SU-DHL-6 (cell line): ENCODE measurements around the gene TIGD1.

Experiments used
- H2AFZ ChIP-seq: fragments of 200-600 bp; sonication (generic); 2 replicates; pipeline ENCODE4 v1.6.1; 2014; ENCODE audit warnings: low read depth, mild to moderate bottlenecking, moderate library complexity, mixed read lengths, antibody characterized with exemption, low read length; ENCODE audit not compliant: severe bottlenecking
- H3F3A ChIP-seq: fragments of 200-600 bp; shearing (Covaris generic); 2 replicates; pipeline ENCODE4 v1.6.0; 2016; ENCODE audit warnings: antibody characterized with exemption, mild to moderate bottlenecking; ENCODE audit not compliant: insufficient read depth
- H3K27ac ChIP-seq: fragments of 200-600 bp; sonication (generic); 2 replicates; pipeline ENCODE4 v1.5.1; 2016; ENCODE audit warnings: low read depth, mild to moderate bottlenecking, low read length, moderate library complexity, mixed read lengths
- H3K27me3 ChIP-seq: fragments of 200-600 bp; sonication (generic), shearing (Covaris generic); 2 replicates; pipeline ENCODE4 v1.6.0; 2014; ENCODE audit warnings: mild to moderate bottlenecking, low read length
- H3K36me3 ChIP-seq: fragments of 200-600 bp; sonication (generic); 2 replicates; pipeline ENCODE4 v1.6.1; 2014; ENCODE audit warnings: mild to moderate bottlenecking, low read length, mixed read lengths
- H3K4me2 ChIP-seq: fragments of 300-600, 200-600 bp; shearing (Covaris generic), sonication (generic); 2 replicates; pipeline ENCODE4 v1.6.0; 2014; ENCODE audit warnings: low read length, low read depth, mild to moderate bottlenecking; ENCODE audit not compliant: poor library complexity, severe bottlenecking
- H3K4me3 ChIP-seq: fragments of 200-600 bp; sonication (generic); 2 replicates; pipeline ENCODE4 v1.5.1; 2014; ENCODE audit warnings: antibody characterized with exemption, low read length, mild to moderate bottlenecking, mixed read lengths; ENCODE audit not compliant: insufficient read depth, poor library complexity, severe bottlenecking
- H3K79me2 ChIP-seq: fragments of 200-600 bp; sonication (generic); 2 replicates; pipeline ENCODE4 v1.6.1; 2014; ENCODE audit warnings: mild to moderate bottlenecking, low read length, moderate library complexity; ENCODE audit not compliant: insufficient read depth
- H3K9ac ChIP-seq: fragments of 200-600 bp; sonication (generic); 2 replicates; pipeline ENCODE4 v1.7.0; 2014; ENCODE audit warnings: mild to moderate bottlenecking, low read length
- H3K9me2 ChIP-seq: fragments of 200-600 bp; sonication (generic); replicated peaks from 2 replicates; pipeline ENCODE4 v1.6.1; 2014; ENCODE audit warnings: low read length; ENCODE audit not compliant: insufficient read depth
- H3K9me3 ChIP-seq: fragments of 200-600 bp; sonication (generic); 2 replicates; pipeline ENCODE4 v1.6.1; 2014; ENCODE audit warnings: low read length, mixed read lengths; ENCODE audit not compliant: insufficient read depth
- H4K20me1 ChIP-seq: fragments of 200-600 bp; sonication (generic); 2 replicates; pipeline ENCODE4 v1.6.1; 2014; ENCODE audit warnings: low read depth, mild to moderate bottlenecking, antibody characterized with exemption, low read length, moderate library complexity, mixed read lengths
- EZH2phosphoT487 ChIP-seq: fragments of 200-600 bp; sonication (generic), shearing (Covaris generic); conservative IDR thresholded peaks from 2 replicates; pipeline ENCODE4 v1.6.1; 2018; ENCODE audit warnings: mild to moderate bottlenecking, antibody characterized with exemption, low read length, moderate library complexity, mixed read lengths
- TF ChIP-seq, protein P1 (sequence below): fragments of 200-600 bp; sonication (generic); IDR thresholded peaks from one replicate; pipeline ENCODE4 v1.5.1; 2017; ENCODE audit warnings: antibody characterized with exemption, mild to moderate bottlenecking, low read length, moderate library complexity; ENCODE audit not compliant: insufficient read depth, poor library complexity, severe bottlenecking

Gene TIGD1

DNA sequence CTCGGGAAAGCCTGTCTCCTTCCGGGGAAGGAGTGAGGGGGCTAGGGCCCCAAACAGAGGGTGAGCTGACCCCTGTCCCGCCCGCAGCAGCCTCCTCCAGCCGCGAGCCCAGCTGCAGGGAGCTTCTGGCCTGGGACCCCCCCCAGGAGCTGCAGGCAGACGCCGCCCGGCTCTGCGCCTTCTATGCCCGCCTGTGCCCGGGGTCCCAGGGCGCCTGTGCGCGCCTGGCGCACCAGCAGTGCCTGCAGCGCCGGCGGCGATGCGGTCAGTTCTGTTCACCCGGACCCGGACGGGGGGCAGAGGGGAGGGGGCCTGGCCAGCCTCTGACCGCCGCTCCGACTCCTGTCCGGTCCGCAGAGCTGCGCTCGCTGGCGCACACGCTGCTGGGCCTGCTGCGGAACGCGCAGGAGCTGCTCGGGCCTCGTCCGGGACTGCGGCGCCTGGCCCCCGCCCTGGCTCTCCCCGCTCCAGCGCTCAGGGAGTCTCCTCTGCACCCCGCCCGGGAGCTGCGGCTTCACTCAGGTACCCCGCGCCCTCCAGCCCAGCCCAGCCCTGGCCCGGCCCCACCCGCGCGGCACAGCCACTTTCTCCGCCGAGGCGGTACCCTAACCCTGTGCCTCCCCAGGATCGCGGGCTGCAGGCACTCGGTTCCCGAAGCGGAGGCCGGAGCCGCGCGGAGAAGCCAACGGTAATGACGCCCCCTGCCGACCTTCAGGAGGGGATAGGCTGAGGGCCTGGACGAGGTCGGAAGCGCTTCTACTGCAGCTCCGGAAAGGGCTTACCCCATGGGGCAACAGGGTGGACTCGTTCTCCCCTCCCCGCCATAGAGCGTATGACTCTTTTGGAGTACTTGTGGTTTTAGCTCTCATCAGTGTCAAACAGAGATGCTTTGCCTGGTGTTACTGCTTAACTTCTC lies 26.4 kb downstream of the TIGD1 start:
- no peaks in the 10 kb centered on the region for H3F3A ChIP-seq
- no peak overlapping the region for H2AFZ ChIP-seq
- H3K4me2 ChIP-seq, result peak overlapping the region; percentile 20
- no peaks in the 10 kb centered on the region for H3K79me2 ChIP-seq
- no peaks in the 10 kb centered on the region for H3K9me2 ChIP-seq
- H3K9me3 ChIP-seq, result no peaks in the 10 kb centered on the region
- H3K9ac ChIP-seq, result no peak overlapping the region
- no peaks in the 10 kb centered on the region for H4K20me1 ChIP-seq
- TF ChIP-seq EZH2phosphoT487, result no peak
- TF ChIP-seq, protein P1, sequence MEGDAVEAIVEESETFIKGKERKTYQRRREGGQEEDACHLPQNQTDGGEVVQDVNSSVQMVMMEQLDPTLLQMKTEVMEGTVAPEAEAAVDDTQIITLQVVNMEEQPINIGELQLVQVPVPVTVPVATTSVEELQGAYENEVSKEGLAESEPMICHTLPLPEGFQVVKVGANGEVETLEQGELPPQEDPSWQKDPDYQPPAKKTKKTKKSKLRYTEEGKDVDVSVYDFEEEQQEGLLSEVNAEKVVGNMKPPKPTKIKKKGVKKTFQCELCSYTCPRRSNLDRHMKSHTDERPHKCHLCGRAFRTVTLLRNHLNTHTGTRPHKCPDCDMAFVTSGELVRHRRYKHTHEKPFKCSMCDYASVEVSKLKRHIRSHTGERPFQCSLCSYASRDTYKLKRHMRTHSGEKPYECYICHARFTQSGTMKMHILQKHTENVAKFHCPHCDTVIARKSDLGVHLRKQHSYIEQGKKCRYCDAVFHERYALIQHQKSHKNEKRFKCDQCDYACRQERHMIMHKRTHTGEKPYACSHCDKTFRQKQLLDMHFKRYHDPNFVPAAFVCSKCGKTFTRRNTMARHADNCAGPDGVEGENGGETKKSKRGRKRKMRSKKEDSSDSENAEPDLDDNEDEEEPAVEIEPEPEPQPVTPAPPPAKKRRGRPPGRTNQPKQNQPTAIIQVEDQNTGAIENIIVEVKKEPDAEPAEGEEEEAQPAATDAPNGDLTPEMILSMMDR, result no peak
- H3K36me3 ChIP-seq, result no peaks in the 10 kb centered on the region
- no peak overlapping the region for H3K4me3 ChIP-seq
- no peaks in the 10 kb centered on the region for H3K27me3 ChIP-seq
- no peak overlapping the region for H3K27ac ChIP-seq

DNA sequence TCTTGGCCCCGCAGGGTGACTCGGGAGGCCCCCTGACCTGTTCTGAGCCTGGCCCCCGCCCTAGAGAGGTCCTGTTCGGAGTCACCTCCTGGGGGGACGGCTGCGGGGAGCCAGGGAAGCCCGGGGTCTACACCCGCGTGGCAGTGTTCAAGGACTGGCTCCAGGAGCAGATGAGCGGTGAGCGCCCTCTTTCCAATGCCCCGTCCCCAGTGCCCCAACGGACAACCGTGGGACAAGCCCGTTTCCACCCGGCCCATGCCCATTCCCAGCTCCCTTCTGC lies 27.0 kb downstream of the TIGD1 start:
- Histone ChIP-seq H3K4me2 (no peak overlapping the region), H3K9ac (no peak overlapping the region), H3F3A (no peaks in the 10 kb centered on the region), H2AFZ (no peak overlapping the region), H3K9me3 (no peaks in the 10 kb centered on the region), H3K27ac (no peak overlapping the region), H3K36me3 (no peaks in the 10 kb centered on the region), H4K20me1 (no peaks in the 10 kb centered on the region), H3K79me2 (no peaks in the 10 kb centered on the region), H3K9me2 (no peaks in the 10 kb centered on the region), H3K4me3 (no peak overlapping the region), H3K27me3 (no peaks in the 10 kb centered on the region)
- TF ChIP-seq EZH2phosphoT487, result no peak
- TF ChIP-seq, protein P1, result no peak

DNA sequence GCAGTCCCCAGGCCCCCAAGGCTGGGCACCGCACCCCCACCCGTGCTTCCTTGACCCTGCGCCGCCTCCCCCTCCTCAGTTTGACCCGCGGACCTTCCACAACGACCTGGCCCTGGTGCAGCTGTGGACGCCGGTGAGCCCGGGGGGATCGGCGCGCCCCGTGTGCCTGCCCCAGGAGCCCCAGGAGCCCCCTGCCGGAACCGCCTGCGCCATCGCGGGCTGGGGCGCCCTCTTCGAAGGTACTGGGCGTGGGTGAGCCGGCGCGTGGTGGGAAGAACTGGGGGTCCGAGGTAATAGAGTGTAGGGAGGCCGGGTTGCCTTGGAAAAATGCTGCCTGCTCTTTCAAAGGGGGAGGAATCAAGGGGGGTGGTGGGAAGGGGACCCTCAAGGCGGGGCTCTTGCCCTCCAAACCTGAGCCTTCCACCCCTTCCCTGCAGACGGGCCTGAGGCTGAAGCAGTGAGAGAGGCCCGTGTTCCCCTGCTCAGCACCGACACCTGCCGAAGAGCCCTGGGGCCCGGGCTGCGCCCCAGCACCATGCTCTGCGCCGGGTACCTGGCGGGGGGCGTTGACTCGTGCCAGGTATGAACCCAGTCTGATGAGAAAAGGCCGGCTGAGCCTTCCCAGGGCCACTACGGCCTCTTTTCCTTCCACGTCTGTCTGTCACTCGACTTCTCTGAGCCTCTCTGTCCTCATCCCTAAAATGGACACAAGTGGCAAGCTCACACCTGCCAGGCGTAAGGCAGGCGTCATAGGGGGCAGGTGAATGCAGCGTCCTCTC lies 27.5 kb downstream of the TIGD1 start:
- Histone ChIP-seq H4K20me1 (no peaks in the 10 kb centered on the region), H3K27ac (no peak overlapping the region), H3K36me3 (no peaks in the 10 kb centered on the region), H3K9me2 (no peaks in the 10 kb centered on the region), H3K4me3 (no peak overlapping the region), H3K4me2 (no peak overlapping the region), H2AFZ (no peak overlapping the region), H3K9me3 (no peaks in the 10 kb centered on the region), H3K9ac (no peak overlapping the region), H3K27me3 (no peaks in the 10 kb centered on the region), H3K79me2 (no peaks in the 10 kb centered on the region), H3F3A (no peaks in the 10 kb centered on the region)
- TF ChIP-seq EZH2phosphoT487, result no peak
- TF ChIP-seq, protein P1, result no peak
